ENCODE measurements around the gene LCE1A.

The LCE1A gene

GRCh38 chr1:152870831-152871730 lies 43.8 kb downstream of the LCE1A start:
- DNase-seq = no peak

DNA sequence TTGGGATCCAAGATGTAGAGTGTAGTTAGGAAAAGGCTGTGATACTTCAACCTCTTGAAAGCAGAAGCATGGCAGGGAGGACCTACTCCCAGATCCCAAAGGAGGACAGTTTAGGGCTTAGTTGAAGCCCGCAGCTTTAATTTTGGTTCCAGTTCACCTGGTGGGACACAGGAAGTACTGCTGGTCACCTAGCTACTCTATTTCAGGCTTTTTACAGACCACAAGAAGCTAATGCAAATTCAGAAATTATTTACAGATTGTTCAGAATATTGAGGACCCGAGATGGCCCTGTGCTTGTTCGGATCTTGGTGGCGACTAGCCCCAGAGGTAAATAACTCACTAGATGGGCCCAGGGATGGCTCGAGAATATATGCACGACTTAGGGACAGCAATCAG lies 44.5 kb downstream of the LCE1A start:
- DNase-seq = no peak

GRCh38 chr1:152873495-152873894 lies 46.2 kb downstream of the LCE1A start:
- no peak for DNase-seq

GRCh38 chr1:152876827-152877226 lies 49.6 kb downstream of the LCE1A start:
- no peak for DNase-seq

Data from cortex of kidney (tissue), 1 donor.